Activated gamma-delta T cell (primary cell): Measurements from ENCODE around the gene PPTC7.
"Not testable (repeated sequence)": the region's sequence is repeated elsewhere in the genome, so short reads cannot be mapped to it uniquely, and the experiment has no call there.

Source experiments
- DNase-seq: peaks from one replicate; lab custom pipeline; 2025; lab: John Stamatoyannopoulos, UW

PPTC7 gene

GRCh38 chr12:110536834-110537604 is 46.1 kb downstream of the PPTC7 start:
- DNase-seq: no peak

DNA sequence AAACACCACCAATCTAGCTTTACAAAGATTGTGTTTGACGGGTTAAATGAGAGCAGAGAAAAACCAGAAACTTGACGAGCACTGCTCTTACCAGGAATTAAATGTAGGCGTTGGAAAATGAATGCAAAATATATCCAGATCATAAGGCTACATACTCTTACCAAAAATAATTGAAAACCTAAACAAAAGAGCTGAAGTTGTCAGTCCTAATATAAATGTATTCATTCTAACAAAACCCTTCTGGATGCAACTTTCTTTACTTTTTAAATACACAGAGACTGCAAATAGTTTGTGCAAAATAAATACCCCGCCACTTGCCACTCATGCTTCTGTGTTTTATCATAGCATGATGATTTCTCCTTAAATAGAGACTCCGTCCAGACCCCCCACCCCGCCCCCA is 48.3 kb downstream of the PPTC7 start:
- DNase-seq: no peak

DNA sequence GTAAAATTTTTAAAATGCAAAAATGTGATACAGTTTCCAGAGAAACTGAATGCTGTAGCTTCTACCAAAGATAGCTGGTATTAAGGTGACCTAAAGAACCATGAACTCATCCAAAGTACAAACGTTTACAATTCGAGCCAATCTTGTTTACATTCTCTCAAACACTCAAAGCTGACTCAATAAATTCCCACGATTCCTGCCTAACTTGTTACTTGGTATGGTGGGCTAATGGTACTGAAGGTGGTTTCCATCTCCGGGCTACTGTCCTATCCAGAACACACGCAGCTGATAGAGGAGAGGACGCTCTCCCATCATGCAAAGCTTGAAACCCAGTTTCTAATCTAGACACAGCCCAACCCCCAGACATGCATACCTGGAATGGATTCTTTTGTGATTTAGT is 49.5 kb downstream of the PPTC7 start:
- no peak for DNase-seq

GRCh38 chr12:110532644-110533043 is 50.5 kb downstream of the PPTC7 start:
- DNase-seq: no peak

DNA sequence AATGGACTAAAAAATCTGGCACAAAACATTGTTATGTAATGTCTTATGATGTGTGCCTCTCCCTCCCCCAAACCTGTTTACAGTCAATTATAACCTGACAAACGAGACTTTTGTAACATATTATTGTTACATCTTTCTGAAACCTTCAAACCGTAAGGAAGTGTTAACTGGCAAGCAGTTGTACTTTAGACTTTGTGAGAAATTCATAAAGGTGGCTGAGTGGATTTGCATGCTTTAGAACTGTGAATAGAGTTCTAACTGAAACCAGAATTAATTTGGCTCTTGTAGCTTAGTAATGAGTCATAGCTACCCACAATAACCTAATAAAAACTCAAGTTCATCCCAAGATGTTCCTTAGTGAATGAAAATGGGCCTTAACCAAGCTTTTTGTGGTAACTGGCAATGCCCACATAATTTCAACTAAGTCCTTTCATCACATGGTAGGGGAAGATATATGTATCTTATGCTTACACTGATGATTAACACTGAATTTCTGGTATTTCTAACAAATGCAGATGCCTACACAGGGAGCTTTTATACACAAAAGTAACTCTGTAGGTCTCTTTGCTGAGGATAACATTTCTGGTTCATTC is 51.3 kb downstream of the PPTC7 start:
- no peak for DNase-seq

- no peak for DNase-seq
These were observed 52.6 kb downstream of the PPTC7 start for GRCh38 chr12:110530511-110530910.

GRCh38 chr12:110528277-110528839 is 54.8 kb downstream of the PPTC7 start:
- no peak for DNase-seq

- not testable (repeated sequence) for DNase-seq
These were observed 62.0 kb downstream of the PPTC7 start for GRCh38 chr12:110520876-110521712.

- DNase-seq: not testable (repeated sequence)
These were observed 65.1 kb downstream of the PPTC7 start for GRCh38 chr12:110518014-110518413.

GRCh38 chr12:110516995-110517394 is 66.1 kb downstream of the PPTC7 start:
- no peak for DNase-seq

DNA sequence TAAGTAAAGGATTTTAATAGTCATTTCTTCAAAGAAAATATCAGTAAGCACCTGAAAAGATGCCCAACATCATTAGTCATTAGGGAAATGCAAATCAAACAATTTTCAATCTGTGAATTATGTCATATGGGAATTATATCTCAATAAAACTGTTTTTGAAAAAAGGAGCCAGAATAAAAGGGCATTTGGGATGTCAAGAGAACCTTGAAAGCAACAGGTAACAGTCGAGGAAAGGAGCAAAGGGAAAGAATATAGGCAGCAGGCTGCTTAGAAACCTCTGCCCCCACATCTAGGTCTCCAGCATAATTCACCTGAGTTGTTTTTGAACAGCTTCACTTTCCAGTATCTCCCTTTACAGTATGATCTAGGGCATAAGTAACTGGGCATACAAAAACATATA is 68.8 kb downstream of the PPTC7 start:
- DNase-seq: no peak

DNA sequence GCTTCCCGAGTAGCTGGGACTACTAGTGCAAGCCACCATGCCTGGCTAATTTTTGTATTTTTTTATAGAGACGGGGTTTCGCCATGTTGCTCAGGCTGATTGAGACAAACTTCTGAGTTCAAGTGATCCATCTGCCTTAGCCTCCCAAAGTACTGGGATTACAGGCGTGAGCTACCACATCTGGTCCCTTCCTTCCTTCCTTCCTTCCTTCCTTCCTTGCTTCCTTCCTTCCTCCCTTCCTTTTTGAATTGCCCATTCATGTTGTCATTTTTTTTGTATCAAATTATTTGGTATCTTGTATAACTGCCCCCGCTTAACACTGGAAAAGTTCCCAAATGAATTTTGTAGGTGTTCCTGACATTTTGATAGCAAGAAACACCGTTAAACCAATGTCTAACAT is 69.3 kb downstream of the PPTC7 start:
- no peak for DNase-seq

DNA sequence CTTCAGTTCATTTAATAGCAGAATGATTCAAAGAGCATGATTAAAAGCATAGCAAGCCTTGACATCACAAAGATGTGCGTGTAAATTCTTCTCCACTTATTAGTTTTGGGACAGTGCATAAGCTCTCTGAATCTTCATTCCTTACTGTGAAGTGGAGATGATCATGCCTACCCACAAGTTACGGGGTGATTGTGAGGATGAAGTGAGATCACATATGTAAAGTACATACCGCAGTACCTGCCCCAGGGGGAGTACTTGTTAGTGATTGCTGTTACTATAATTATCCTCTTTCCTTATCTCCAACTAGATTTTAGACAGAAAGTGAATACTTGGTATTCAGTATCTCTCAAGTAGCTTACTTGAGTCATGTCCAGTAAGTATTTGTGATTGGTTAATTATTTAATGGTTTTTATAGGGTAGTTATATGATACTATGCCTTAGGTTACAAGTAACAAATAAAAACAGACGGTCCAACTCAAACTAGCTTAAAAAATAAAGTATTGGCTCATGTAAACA is 75.0 kb downstream of the PPTC7 start:
- no peak for DNase-seq

DNA sequence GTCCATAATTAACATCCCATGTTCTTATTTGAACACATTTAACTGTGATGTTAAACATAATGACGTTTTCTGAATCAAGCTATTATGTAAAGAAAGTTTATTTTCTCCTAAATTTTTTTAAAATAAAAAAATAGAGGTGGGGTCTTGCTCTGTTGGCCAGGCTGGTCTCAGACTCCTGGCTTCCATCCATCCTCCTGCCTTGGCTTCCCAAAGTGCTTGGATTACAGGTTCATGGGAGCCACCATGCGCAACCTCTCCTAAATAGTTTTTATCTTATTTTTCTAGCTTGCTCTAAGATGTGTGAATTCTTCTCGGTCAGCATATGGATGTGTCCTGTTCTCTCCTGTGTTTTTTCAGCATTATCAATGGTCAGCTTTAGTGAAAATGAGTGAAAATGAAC is 77.8 kb downstream of the PPTC7 start:
- DNase-seq: no peak

GRCh38 chr12:110503432-110503831 is 79.7 kb downstream of the PPTC7 start:
- DNase-seq: no peak

DNA sequence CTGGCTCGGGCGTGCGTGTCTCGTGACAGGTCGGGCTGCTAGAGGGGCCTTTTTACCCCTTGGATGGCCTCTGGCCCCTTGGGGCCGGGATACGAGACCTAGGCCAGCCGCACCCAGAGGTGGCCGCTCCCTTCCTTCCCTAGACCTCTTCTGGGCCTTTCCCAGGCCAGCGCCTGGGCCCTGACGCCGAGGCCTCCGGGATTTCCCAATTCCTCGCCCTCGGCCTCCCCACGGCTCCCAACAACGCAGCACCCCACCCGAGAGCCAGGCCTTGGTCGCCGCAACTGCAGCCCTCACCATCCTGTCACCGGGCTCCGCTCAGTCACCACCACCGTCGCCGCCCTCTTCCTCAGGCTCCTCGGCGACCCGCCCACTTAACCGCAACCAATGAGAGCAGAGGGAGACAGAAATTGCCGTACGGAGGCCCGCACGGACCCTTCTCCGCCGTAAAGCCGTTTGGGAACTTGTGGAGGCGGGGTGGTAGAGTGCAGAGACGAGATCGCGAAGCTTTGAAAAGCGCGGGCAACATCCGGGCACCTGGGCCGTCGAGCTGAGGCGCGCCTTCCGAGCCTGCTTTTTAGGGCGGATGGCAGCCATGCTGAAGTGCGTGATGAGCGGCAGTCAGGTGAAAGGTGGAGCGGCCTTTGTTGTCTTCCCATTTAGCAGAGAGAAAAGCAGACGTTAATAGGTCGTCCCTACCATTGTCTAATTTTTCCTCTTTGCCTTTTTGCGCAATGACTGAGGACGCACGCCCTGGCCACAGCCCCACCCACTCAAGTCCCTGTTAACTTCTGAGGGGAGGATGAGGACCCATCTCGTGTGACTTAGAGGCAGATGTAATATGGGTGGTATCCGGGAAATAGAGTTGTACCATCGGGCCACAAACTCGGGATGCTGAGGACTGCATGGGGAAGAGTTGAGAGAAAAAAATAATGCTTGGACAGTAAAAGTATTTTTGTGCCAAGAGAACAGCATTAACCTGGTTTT is 81.1 kb downstream of the PPTC7 start, which contains the start of the genes RAD9B and VPS29:
RAD9B (plus strand) TSS at position 580 of the 987 bp plus-strand sequence; CDS start at position 587, 7 bp downstream.
VPS29 (minus strand) TSS at position 360 of the 987 bp plus-strand sequence; CDS start at position 300, 60 bp downstream.
- peak; percentile 91 for DNase-seq

GRCh38 chr12:110501399-110501751 is 81.7 kb downstream of the PPTC7 start:
- DNase-seq: no peak

DNA sequence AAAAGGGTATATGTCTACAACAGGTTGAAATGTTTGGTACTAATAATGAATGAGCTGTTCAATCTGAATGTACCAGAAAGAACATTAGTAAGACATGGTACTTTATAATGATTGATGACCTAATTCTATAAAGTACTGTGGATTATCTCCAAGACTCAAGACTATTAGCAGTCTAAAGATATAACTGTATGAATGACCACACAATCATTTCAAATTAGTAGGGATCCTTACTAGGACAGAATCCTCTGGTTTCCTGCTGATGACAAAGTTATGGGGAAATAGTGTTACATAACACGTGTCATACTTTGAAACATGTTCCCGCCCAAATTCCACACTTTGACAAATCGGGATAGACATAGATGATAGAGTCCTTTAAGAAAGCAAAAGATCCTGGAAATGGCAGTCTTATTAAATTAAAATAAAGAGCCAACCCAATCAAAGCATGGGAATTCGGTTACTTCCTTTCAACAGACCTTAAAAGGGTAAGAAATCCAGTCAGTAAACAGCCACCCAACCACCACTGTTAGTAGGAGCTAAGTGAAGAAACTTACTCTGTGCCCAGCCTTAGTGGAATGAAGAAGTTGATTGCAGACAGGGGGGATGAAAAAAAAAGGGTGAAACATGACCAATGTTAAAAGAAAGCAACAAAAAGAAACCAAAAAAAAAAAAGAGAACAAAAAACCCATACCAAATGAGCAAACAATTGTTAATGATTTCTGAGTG is 84.0 kb downstream of the PPTC7 start:
- no peak for DNase-seq
